GM12801 (cell line): ENCODE data around the gene ZNF556.

ENCODE experiments used
- CTCF ChIP-seq: IDR thresholded peaks from one replicate; pipeline ENCODE4 v1.5.1; 2011; ENCODE audit warnings: control low read depth; ENCODE audit not compliant: insufficient read length; ENCODE audit errors: extremely low read depth

The ZNF556 gene

GRCh38 chr19:2856457-2857050 is 10.6 kb upstream of the ZNF556 start:
- TF ChIP-seq CTCF: no peak

- TF ChIP-seq CTCF: no peak
Observed at GRCh38 chr19:2858864-2859263, 8.3 kb upstream of the ZNF556 start.

GRCh38 chr19:2863816-2864215 is 3.3 kb upstream of the ZNF556 start:
- no peak for TF ChIP-seq CTCF

- no peak for TF ChIP-seq CTCF
Observed at GRCh38 chr19:2865334-2866100, 1.6 kb upstream of the ZNF556 start.

- TF ChIP-seq CTCF: no peak
Observed at GRCh38 chr19:2866495-2867024, 575 bp upstream of the ZNF556 start.

GRCh38 chr19:2869618-2870017 is 2.5 kb downstream of the ZNF556 start:
- TF ChIP-seq CTCF: no peak

GRCh38 chr19:2877398-2878331 is 10.5 kb downstream of the ZNF556 start:
- TF ChIP-seq CTCF: no peak
